WTC11 (cell line): ENCODE measurements around the gene NKX2-1. TPM values are rescaled to one million over a fixed set of nuclear protein-coding genes. Genes with fewer than 3 reads are reported as not detected.
A peak's percentile ranks its signal among the peaks of the same experiment; 100 is the strongest.

ENCODE experiments used
- ATAC-seq: fragments of 200-7000 bp; cut with Tn5 transposase; 2 replicates; pipeline ENCODE4 v1.10.0; 2021; ENCODE audit warnings: mild to moderate bottlenecking, moderate library complexity
- CTCF ChIA-PET: fragments of 300-600 bp; sonication (Branson Sonifier 250); formaldehyde crosslinking; loops from one replicate; lab custom pipeline; 2021; ENCODE audit warnings: antibody characterized with exemption; lab: Charles Lee
- POLR2A ChIA-PET: fragments of 350-600 bp; sonication (Branson Sonifier 250); formaldehyde crosslinking; loops from one replicate; lab custom pipeline; 2021; ENCODE audit warnings: antibody characterized with exemption; lab: Charles Lee
- DNase-seq: peaks from one replicate; pipeline ENCODE4 v3.0.0; 2021; ENCODE audit warnings: low spot score
- H3K27ac Mint-ChIP-seq: 2 replicates; pipeline ENCODE4 v1.8.0; 2021; ENCODE audit warnings: mixed read lengths
- H3K27me3 Mint-ChIP-seq: 2 replicates; pipeline ENCODE4 v1.8.0; 2021; ENCODE audit warnings: low read depth, mild to moderate bottlenecking, moderate library complexity, mixed read lengths
- H3K36me3 Mint-ChIP-seq: 2 replicates; pipeline ENCODE4 v1.8.0; 2021; ENCODE audit warnings: mixed read lengths
- H3K4me1 Mint-ChIP-seq: 2 replicates; pipeline ENCODE4 v1.8.0; 2022; ENCODE audit warnings: mixed read lengths
- H3K4me3 Mint-ChIP-seq: 2 replicates; pipeline ENCODE4 v1.8.0; 2021; ENCODE audit warnings: mild to moderate bottlenecking, moderate library complexity, mixed read lengths
- H3K9me3 Mint-ChIP-seq: 2 replicates; pipeline ENCODE4 v1.8.0; 2021; ENCODE audit warnings: mixed read lengths
- ARID4B ChIP-seq: sonication (generic); formaldehyde crosslinking; IDR thresholded peaks from 2 replicates; pipeline ENCODE4 v1.8.0; 2023; ENCODE audit warnings: missing genetic modification reagents, mild to moderate bottlenecking, borderline replicate concordance
- CREB1 ChIP-seq: sonication (generic); formaldehyde crosslinking; IDR thresholded peaks from 2 replicates; pipeline ENCODE4 v1.8.0; 2023; ENCODE audit warnings: mild to moderate bottlenecking, missing genetic modification reagents
- E2F1 ChIP-seq: sonication (generic); formaldehyde crosslinking; IDR thresholded peaks from 2 replicates; pipeline ENCODE4 v1.8.0; 2022; ENCODE audit warnings: mild to moderate bottlenecking, missing genetic modification reagents
- HMGA2 ChIP-seq: fragments of 250-450 bp; sonication (Bioruptor Pico); IDR thresholded peaks from 2 replicates; pipeline ENCODE4 v1.4.0; 2021; ENCODE audit warnings: mild to moderate bottlenecking, moderate library complexity
- MXD4 ChIP-seq: fragments of 250-450 bp; sonication (Bioruptor Pico); IDR thresholded peaks from 2 replicates; pipeline ENCODE4 v1.8.0; 2021; ENCODE audit warnings: mild to moderate bottlenecking, moderate library complexity, borderline replicate concordance
- NFATC4 ChIP-seq: fragments of 250-450 bp; sonication (Bioruptor Pico); IDR thresholded peaks from 2 replicates; pipeline ENCODE4 v1.9.0; 2021; ENCODE audit warnings: mild to moderate bottlenecking
- NFYB ChIP-seq: sonication (generic); formaldehyde crosslinking; conservative IDR thresholded peaks from 2 replicates; pipeline ENCODE4 v1.8.0; 2022; ENCODE audit warnings: low read depth, missing genetic modification reagents
- RORB ChIP-seq: fragments of 250-450 bp; sonication (Bioruptor Pico); IDR thresholded peaks from 2 replicates; pipeline ENCODE4 v1.9.0; 2021; ENCODE audit warnings: mild to moderate bottlenecking
- TEAD1 ChIP-seq: sonication (generic); formaldehyde crosslinking; IDR thresholded peaks from 2 replicates; pipeline ENCODE4 v1.8.0; 2022; ENCODE audit warnings: mild to moderate bottlenecking, missing genetic modification reagents
- TEAD4 ChIP-seq: sonication (generic); formaldehyde crosslinking; IDR thresholded peaks from 2 replicates; pipeline ENCODE4 v1.8.0; 2022; ENCODE audit warnings: mild to moderate bottlenecking, missing genetic modification reagents
- ZNF138 ChIP-seq: sonication (generic); formaldehyde crosslinking; conservative IDR thresholded peaks from 2 replicates; pipeline ENCODE4 v1.8.1; 2022; ENCODE audit warnings: mild to moderate bottlenecking, moderate library complexity, missing genetic modification reagents
- ZNF219 ChIP-seq: sonication (generic); formaldehyde crosslinking; IDR thresholded peaks from 2 replicates; pipeline ENCODE4 v1.8.0; 2023; ENCODE audit warnings: missing genetic modification reagents, mild to moderate bottlenecking, borderline replicate concordance
- ZNF416 ChIP-seq: fragments of 250-450 bp; sonication (Bioruptor Pico); IDR thresholded peaks from 2 replicates; pipeline ENCODE4 v1.9.0; 2021; ENCODE audit warnings: mild to moderate bottlenecking, inconsistent platforms
- ZNF423 ChIP-seq: fragments of 250-450 bp; sonication (Bioruptor Pico); IDR thresholded peaks from 2 replicates; pipeline ENCODE4 v2.1.2; 2022; ENCODE audit warnings: mild to moderate bottlenecking, moderate library complexity
- total RNA-seq: library from RNA; stranded (reverse); gene quantifications from 3 replicates; pipeline ENCODE4 v1.2.3, GENCODE V29; 2021
- TF ChIP-seq, protein P1 (sequence below): sonication (generic); formaldehyde crosslinking; IDR thresholded peaks from 2 replicates; pipeline ENCODE4 v1.8.1; 2023; ENCODE audit warnings: mild to moderate bottlenecking, missing genetic modification reagents
- TF ChIP-seq, protein P2 (sequence below): sonication (generic); formaldehyde crosslinking; IDR thresholded peaks from 2 replicates; pipeline ENCODE4 v1.8.0; 2022; ENCODE audit warnings: mild to moderate bottlenecking, missing genetic modification reagents
- TF ChIP-seq, protein P3 (sequence below): fragments of 250-450 bp; sonication (Bioruptor Pico); IDR thresholded peaks from 2 replicates; pipeline ENCODE4 v1.8.0; 2021; ENCODE audit warnings: mild to moderate bottlenecking
- TF ChIP-seq, protein P4 (sequence below): sonication (generic); formaldehyde crosslinking; IDR thresholded peaks from 2 replicates; pipeline ENCODE4 v1.8.0; 2022; ENCODE audit warnings: mild to moderate bottlenecking, missing genetic modification reagents

NKX2-1 gene
- total RNA-seq, 1 experiment from 2014 or later, result not detected

DNA sequence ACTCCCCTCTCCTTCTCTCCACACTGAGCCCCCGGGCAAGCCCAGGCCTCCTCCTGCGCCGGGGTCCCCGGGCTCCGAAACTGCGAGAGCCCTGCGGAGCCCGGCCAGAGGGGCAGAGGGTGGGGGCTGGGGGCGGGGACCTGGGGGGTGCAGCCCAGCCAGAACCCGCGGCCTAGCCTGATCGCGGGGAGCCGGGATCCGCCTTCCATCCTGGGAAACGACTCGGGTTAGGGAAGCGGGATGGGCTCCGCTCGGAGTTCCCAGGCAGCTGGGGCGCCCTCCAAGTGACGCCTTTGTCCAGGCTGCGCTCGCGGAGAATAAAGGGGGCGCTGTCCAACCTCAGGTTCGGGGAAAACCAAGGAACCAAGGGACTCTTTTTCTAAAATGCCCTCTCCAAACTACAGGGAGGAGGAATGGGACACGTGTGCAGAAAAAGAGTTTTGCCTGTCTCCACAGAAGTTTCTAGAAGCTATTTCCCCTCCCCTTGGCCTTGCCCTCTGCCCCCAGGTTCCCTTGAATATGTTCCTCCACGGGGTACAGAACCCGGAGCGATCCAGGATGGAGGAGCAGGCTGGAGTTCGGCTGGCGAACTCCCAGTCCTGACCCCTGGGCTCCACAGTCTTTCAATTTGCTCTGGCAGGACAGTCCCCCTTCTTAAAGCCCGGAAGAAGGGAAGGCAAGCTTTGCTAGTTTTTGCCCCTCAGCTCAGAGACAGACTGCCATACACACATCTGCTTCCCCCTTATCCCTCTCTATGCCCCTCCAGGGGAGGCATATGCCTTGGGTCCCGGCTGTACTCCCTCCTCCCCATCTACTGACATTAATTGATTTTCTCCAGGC, 13.9 kb downstream of the NKX2-1 start (continued):
- no peak for TF ChIP-seq ARID4B (CRISPR knock-in tag)
- no peak for TF ChIP-seq RORB (CRISPR knock-in tag)
- TF ChIP-seq HMGA2 (CRISPR knock-in tag), result no peak
- TF ChIP-seq, protein P1, sequence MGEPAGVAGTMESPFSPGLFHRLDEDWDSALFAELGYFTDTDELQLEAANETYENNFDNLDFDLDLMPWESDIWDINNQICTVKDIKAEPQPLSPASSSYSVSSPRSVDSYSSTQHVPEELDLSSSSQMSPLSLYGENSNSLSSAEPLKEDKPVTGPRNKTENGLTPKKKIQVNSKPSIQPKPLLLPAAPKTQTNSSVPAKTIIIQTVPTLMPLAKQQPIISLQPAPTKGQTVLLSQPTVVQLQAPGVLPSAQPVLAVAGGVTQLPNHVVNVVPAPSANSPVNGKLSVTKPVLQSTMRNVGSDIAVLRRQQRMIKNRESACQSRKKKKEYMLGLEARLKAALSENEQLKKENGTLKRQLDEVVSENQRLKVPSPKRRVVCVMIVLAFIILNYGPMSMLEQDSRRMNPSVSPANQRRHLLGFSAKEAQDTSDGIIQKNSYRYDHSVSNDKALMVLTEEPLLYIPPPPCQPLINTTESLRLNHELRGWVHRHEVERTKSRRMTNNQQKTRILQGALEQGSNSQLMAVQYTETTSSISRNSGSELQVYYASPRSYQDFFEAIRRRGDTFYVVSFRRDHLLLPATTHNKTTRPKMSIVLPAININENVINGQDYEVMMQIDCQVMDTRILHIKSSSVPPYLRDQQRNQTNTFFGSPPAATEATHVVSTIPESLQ (CRISPR knock-in tag), result no peak

- CTCF ChIA-PET, result interaction anchor here (0.8 to 5.2 kb wide), 13 partner anchors 8 to 436 kb away, joined by 3 to 113 read pairs (median 7); partner anchors contain the start of genes MBIP, NKX2-1 and PAX9
- POLR2A ChIA-PET, result no interaction called here
- Mint-ChIP-seq H3K36me3 (no peaks in the 10 kb centered on the region), H3K9me3 (no peaks in the 10 kb centered on the region), H3K27ac (no peak overlapping the region), H3K27me3 (peaks cover 100% of the 10 kb centered on the region), H3K4me3 (peak overlapping the region; percentile 65), H3K4me1 (peaks cover 56% of the 10 kb centered on the region)
- DNase-seq (peak; percentile 60), ATAC-seq (peak; percentile 30)
- no peak for TF ChIP-seq TEAD4 (CRISPR knock-in tag)
- no peak for TF ChIP-seq NFYB (CRISPR knock-in tag)
- TF ChIP-seq ZNF138 (CRISPR knock-in tag), result no peak
- TF ChIP-seq ZNF423 (CRISPR knock-in tag), result peak; percentile 55
- TF ChIP-seq TEAD1 (CRISPR knock-in tag), result no peak
- no peak for TF ChIP-seq ZNF219
- no peak for TF ChIP-seq E2F1 (CRISPR knock-in tag)
- TF ChIP-seq RORB (CRISPR knock-in tag), result no peak
Observed at GRCh38 chr14:36505181-36505815, 14.7 kb downstream of the NKX2-1 start.

DNA sequence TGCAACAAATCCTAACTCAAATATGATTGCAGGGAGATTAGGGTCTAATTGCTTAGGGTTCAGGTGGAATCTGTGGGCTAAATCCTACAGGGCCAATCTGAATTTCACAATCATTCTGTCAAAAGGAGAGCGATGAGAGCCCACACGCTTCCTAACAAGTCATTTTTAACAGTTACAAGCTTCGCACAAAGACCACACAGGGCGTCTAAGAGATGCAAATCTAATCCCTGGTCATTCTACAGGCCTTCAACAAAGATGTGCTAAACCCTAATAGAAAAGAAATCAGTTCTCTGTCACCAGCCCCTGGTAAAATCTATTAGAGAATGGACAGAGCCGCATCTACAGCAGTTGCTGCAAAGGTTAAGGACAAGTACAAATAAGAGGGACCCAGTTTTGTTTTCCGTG, 15.3 kb downstream of the NKX2-1 start:
- no peaks in the 10 kb centered on the region for H3K36me3 Mint-ChIP-seq
- H3K27me3 Mint-ChIP-seq, result peaks cover 100% of the 10 kb centered on the region
- no peak for DNase-seq
- POLR2A ChIA-PET, result no interaction called here
- H3K4me3 Mint-ChIP-seq, result peak overlapping the region; percentile 65
- H3K9me3 Mint-ChIP-seq, result no peaks in the 10 kb centered on the region
- CTCF ChIA-PET, result interaction anchor here (0.8 to 5.2 kb wide), 11 partner anchors 8 to 435 kb away, joined by 3 to 113 read pairs (median 12); partner anchors contain the start of gene NKX2-1
- no peak overlapping the region for H3K27ac Mint-ChIP-seq
- peaks cover 51% of the 10 kb centered on the region for H3K4me1 Mint-ChIP-seq
- ATAC-seq, result peak; percentile 8
- TF ChIP-seq E2F1 (CRISPR knock-in tag) (no peak), NFATC4 (CRISPR knock-in tag) (no peak), MXD4 (no peak), ZNF416 (CRISPR knock-in tag) (no peak), TEAD4 (CRISPR knock-in tag) (no peak), CREB1 (no peak), ZNF219 (no peak)
- TF ChIP-seq, protein P2, sequence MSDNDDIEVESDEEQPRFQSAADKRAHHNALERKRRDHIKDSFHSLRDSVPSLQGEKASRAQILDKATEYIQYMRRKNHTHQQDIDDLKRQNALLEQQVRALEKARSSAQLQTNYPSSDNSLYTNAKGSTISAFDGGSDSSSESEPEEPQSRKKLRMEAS, result no peak
- TF ChIP-seq, protein P3, sequence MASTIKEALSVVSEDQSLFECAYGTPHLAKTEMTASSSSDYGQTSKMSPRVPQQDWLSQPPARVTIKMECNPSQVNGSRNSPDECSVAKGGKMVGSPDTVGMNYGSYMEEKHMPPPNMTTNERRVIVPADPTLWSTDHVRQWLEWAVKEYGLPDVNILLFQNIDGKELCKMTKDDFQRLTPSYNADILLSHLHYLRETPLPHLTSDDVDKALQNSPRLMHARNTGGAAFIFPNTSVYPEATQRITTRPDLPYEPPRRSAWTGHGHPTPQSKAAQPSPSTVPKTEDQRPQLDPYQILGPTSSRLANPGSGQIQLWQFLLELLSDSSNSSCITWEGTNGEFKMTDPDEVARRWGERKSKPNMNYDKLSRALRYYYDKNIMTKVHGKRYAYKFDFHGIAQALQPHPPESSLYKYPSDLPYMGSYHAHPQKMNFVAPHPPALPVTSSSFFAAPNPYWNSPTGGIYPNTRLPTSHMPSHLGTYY (CRISPR knock-in tag), result no peak
- TF ChIP-seq, protein P4, sequence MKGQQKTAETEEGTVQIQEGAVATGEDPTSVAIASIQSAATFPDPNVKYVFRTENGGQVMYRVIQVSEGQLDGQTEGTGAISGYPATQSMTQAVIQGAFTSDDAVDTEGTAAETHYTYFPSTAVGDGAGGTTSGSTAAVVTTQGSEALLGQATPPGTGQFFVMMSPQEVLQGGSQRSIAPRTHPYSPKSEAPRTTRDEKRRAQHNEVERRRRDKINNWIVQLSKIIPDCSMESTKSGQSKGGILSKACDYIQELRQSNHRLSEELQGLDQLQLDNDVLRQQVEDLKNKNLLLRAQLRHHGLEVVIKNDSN (CRISPR knock-in tag), result no peak
